Fibroblast of mammary gland (primary cell): ENCODE measurements around the gene CLTCL1.

ENCODE experiments used
- DNase-seq: peaks from one replicate; pipeline ENCODE4 v3.0.0-alpha.2; 2010; ENCODE audit warnings: low read depth
- H3K4me3 ChIP-seq: 2 replicates; pipeline ENCODE4 v1.5.1; 2011; ENCODE audit warnings: low read depth, mild to moderate bottlenecking, low read length, moderate library complexity; ENCODE audit not compliant: control insufficient read depth
- CTCF ChIP-seq: conservative IDR thresholded peaks from 2 replicates; pipeline ENCODE4 v1.5.1; 2011; ENCODE audit warnings: low read depth, low read length, inconsistent platforms; ENCODE audit not compliant: control insufficient read depth, insufficient read depth

CLTCL1 gene

GRCh38 chr22:19212302-19212870, 79.1 kb downstream of the CLTCL1 start:
- DNase-seq, result no peak
- H3K4me3 ChIP-seq, result no peak overlapping the region
- TF ChIP-seq CTCF, result no peak

GRCh38 chr22:19210188-19210587, 81.3 kb downstream of the CLTCL1 start:
- no peak for TF ChIP-seq CTCF
- DNase-seq, result no peak
- no peak overlapping the region for H3K4me3 ChIP-seq

- no peak for TF ChIP-seq CTCF
- no peak overlapping the region for H3K4me3 ChIP-seq
- no peak for DNase-seq
Measured at GRCh38 chr22:19208287-19208847, 83.2 kb downstream of the CLTCL1 start.

DNA sequence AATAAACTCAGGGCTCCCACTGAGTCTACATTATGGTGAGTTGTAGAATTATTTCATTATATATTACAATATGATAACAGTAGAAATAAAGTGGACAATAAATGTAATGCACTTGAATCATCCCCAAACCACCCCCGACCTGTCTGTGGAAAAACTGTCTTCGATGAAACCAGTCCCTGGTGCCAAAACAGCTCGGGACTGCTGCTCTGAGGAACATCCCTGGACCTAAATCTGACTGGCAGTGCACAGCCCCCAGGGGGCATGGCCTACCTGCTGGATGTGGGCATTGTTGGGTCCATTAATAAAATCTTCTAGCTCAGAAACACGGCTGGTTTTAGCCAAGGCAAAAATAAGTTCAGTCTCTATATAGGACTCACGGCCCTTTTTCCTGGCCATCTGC, 83.6 kb downstream of the CLTCL1 start:
- no peak for DNase-seq
- no peak overlapping the region for H3K4me3 ChIP-seq
- TF ChIP-seq CTCF, result no peak

GRCh38 chr22:19207401-19207808, 84.1 kb downstream of the CLTCL1 start:
- no peak overlapping the region for H3K4me3 ChIP-seq
- TF ChIP-seq CTCF, result no peak
- no peak for DNase-seq

DNA sequence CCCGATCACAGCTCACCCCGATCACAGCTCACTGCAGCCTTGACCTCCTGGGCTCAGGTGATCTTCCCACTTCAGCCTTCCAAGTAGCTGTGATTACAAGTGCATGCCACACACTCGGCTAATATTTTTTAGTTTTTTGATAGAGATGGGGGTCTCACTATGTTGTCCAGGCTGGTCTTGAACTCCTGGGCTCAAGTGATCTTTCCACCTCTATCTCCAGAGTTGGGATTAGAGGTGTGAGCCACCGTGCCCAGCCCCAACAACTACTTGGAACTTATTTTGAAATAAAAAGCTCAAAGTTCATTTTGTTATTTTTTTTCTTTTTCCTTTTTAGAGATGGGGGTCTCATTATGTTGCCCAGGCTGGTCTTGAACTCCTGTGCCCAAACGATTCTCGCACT, 85.2 kb downstream of the CLTCL1 start:
- no peak overlapping the region for H3K4me3 ChIP-seq
- DNase-seq, result no peak
- TF ChIP-seq CTCF, result no peak

- H3K4me3 ChIP-seq, result no peak overlapping the region
Measured at GRCh38 chr22:19204640-19205039, 86.9 kb downstream of the CLTCL1 start.

More at GRCh38 chr22:19204640-19205039, 86.9 kb downstream of the CLTCL1 start:
- DNase-seq, result no peak
- no peak for TF ChIP-seq CTCF
